C4-2B (cell line): ENCODE results near the gene RTN4R.

Experiments used
- ZFX ChIP-seq: fragments of 450-650 bp; IDR thresholded peaks from 2 replicates; pipeline ENCODE4 v1.6.1; 2017
- TF ChIP-seq, protein P1 (sequence below): fragments of 450-650 bp; conservative IDR thresholded peaks from 2 replicates; pipeline ENCODE4 v1.5.1; 2017; ENCODE audit warnings: mild to moderate bottlenecking

DNA sequence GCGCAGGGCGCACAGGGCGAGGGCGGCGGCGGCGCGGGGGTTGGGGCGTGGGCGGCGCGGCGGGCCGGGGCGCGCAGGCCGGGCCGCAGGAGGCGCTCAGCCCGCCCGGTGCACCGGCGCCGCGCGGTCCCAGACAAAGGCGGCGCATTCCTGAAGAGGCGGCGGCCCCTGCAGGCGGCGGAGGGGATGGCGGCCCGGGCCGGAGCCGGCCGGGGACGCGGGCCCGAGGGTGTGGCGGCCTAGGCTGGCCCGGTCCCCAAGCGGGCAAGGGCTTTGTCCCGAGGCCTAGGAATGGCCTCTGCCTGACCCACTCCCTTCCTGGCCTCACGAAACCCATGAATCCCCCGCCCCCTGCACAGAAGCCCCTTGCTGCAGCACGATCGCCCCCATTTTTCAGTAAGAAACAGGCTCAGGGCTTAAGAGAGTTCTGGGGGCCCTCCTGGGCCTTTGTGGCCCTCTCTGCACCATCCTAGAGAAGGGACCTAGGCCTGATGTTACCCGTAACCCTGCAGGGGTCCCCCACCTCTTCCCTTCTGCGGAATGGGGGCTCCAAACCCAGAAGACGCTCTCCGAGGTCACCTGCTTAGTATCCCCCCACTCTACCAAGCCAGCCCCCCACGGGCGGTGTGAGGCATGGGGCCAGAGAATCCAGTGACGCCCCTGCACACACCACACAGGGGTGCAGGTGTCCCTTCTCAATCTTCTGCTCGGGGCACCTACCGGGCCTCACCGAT lies at the start of gene RTN4R:
- TF ChIP-seq, protein P1, sequence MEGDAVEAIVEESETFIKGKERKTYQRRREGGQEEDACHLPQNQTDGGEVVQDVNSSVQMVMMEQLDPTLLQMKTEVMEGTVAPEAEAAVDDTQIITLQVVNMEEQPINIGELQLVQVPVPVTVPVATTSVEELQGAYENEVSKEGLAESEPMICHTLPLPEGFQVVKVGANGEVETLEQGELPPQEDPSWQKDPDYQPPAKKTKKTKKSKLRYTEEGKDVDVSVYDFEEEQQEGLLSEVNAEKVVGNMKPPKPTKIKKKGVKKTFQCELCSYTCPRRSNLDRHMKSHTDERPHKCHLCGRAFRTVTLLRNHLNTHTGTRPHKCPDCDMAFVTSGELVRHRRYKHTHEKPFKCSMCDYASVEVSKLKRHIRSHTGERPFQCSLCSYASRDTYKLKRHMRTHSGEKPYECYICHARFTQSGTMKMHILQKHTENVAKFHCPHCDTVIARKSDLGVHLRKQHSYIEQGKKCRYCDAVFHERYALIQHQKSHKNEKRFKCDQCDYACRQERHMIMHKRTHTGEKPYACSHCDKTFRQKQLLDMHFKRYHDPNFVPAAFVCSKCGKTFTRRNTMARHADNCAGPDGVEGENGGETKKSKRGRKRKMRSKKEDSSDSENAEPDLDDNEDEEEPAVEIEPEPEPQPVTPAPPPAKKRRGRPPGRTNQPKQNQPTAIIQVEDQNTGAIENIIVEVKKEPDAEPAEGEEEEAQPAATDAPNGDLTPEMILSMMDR: peak; percentile 70
- TF ChIP-seq ZFX: peak; percentile 33; the same call in 1 of the 2 replicates
